Measurements from ENCODE around the gene HOXA2.

The HOXA2 gene

DNA sequence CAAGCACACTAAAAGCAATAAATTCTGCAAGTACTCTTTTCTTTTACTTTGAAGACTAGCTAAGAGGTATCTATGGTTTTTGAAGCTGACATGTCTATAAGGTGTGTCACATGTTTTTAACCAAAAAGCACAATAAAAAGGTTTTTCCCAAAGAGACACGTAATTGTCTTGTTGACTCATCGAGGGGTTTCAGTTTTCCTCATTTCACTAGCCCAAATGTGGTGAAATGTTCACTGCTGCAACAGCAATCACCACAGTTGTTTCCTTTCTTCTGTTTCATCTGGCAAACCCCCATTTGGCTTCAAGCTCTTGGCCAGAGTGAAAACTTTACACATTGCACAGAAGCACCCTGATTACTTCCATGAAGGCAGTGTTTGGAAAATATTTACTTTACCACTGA is 31.9 kb upstream of the HOXA2 start (continued):
- TF ChIP-seq ZNF629 (tag by site-specific recombination; IDR thresholded peaks at IDR 0.05) = peak; percentile 71

- peaks cover 66% of the 10 kb centered on the region for H3K4me1 ChIP-seq (ENCODE audit: control insufficient read depth, insufficient read depth, low read length)
- H3K27ac ChIP-seq (ENCODE audit: extremely low read depth, low read depth, low read length) = peak overlapping the region; percentile 56; the same call in 1 of the 2 replicates
- H3K36me3 ChIP-seq (ENCODE audit: control insufficient read depth in 2 of 2, insufficient read depth in 1 of 2, low read length in 2 of 2) = peaks cover 4 to 10% of the 10 kb centered on the region in 2 experiments; a peak in 1 of 3 replicates
- no peak overlapping the region for H3K4me3 ChIP-seq (ENCODE audit: low read depth, low read length)
- CTCF ChIA-PET = interaction anchor here (0.8 to 1.9 kb wide), 6 partner anchors 10 to 764 kb away, joined by 3 to 7 read pairs (median 4); partner anchors contain the start of gene HOXA5
- POLR2A ChIA-PET = interaction anchor here (0.6 to 1.4 kb wide), 2 partner anchors 10 to 25 kb away, joined by 3 read pairs; partner anchors contain the start of gene HOXA5
- H3K9me3 ChIP-seq (ENCODE audit: control insufficient read depth, insufficient read depth, low read depth, low read length) = no peaks in the 10 kb centered on the region
- TF ChIP-seq ZNF571 (tag by site-specific recombination; IDR thresholded peaks at IDR 0.05) = no peak
- TF ChIP-seq KLF16 (tag by site-specific recombination; IDR thresholded peaks at IDR 0.05) = no peak
- TF ChIP-seq ZNF837 (tag by site-specific recombination; IDR thresholded peaks at IDR 0.05) = no peak
- no peak for TF ChIP-seq ZNF211 (tag by site-specific recombination; IDR thresholded peaks at IDR 0.05; ENCODE audit: low read depth)
- no peak for TF ChIP-seq ZNF548 (tag by site-specific recombination; IDR thresholded peaks at IDR 0.05)
- TF ChIP-seq ZNF510 (tag by site-specific recombination; IDR thresholded peaks at IDR 0.05; ENCODE audit: insufficient replicate concordance) = no peak
- TF ChIP-seq, protein P1, sequence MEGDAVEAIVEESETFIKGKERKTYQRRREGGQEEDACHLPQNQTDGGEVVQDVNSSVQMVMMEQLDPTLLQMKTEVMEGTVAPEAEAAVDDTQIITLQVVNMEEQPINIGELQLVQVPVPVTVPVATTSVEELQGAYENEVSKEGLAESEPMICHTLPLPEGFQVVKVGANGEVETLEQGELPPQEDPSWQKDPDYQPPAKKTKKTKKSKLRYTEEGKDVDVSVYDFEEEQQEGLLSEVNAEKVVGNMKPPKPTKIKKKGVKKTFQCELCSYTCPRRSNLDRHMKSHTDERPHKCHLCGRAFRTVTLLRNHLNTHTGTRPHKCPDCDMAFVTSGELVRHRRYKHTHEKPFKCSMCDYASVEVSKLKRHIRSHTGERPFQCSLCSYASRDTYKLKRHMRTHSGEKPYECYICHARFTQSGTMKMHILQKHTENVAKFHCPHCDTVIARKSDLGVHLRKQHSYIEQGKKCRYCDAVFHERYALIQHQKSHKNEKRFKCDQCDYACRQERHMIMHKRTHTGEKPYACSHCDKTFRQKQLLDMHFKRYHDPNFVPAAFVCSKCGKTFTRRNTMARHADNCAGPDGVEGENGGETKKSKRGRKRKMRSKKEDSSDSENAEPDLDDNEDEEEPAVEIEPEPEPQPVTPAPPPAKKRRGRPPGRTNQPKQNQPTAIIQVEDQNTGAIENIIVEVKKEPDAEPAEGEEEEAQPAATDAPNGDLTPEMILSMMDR (tag by site-specific recombination; IDR thresholded peaks at IDR 0.05) = no peak
- no peak for TF ChIP-seq ZNF19 (tag by site-specific recombination; IDR thresholded peaks at IDR 0.05; ENCODE audit: low read depth)
- TF ChIP-seq ZNF501 (tag by site-specific recombination; IDR thresholded peaks at IDR 0.05) = no peak
- no peak for TF ChIP-seq ZNF530 (tag by site-specific recombination; IDR thresholded peaks at IDR 0.05; ENCODE audit: low read depth)
- peak; percentile 75 for TF ChIP-seq IKZF3 (tag by site-specific recombination; IDR thresholded peaks at IDR 0.05)
- TF ChIP-seq KLF9 (tag by site-specific recombination; IDR thresholded peaks at IDR 0.05; ENCODE audit: low read depth) = no peak
- TF ChIP-seq ZNF266 (tag by site-specific recombination; IDR thresholded peaks at IDR 0.05; ENCODE audit: low read depth) = no peak
- no peak; the same call in 1 of the 2 replicates for TF ChIP-seq ZNF2 (tag by site-specific recombination; IDR thresholded peaks at IDR 0.05)
- no peak for TF ChIP-seq PRDM2 (tag by site-specific recombination; IDR thresholded peaks at IDR 0.05; ENCODE audit: borderline replicate concordance)
- peak; percentile 45; the same call in 1 of the 2 replicates for TF ChIP-seq ZNF366 (tag by site-specific recombination; conservative IDR thresholded peaks at IDR 0.05)
- no peak for TF ChIP-seq ZBTB7A (tag by site-specific recombination; IDR thresholded peaks at IDR 0.05; ENCODE audit: low read depth)
- no peak for TF ChIP-seq ZNF155 (tag by site-specific recombination; IDR thresholded peaks at IDR 0.05)
- TF ChIP-seq ZNF404 (tag by site-specific recombination; IDR thresholded peaks at IDR 0.05) = no peak
- peak; percentile 52 for TF ChIP-seq WT1 (tag by site-specific recombination; IDR thresholded peaks at IDR 0.05)
- TF ChIP-seq ZIC2 (tag by site-specific recombination; IDR thresholded peaks at IDR 0.05) = no peak
- TF ChIP-seq ZNF558 (tag by site-specific recombination; IDR thresholded peaks at IDR 0.05) = no peak
- no peak for TF ChIP-seq ZNF248 (tag by site-specific recombination; IDR thresholded peaks at IDR 0.05)
- TF ChIP-seq PRDM6 (tag by site-specific recombination; IDR thresholded peaks at IDR 0.05) = no peak
- TF ChIP-seq ZFP37 (tag by site-specific recombination; IDR thresholded peaks at IDR 0.05) = no peak
- TF ChIP-seq FEZF1 (tag by site-specific recombination; IDR thresholded peaks at IDR 0.05) = peak; percentile 80
- TF ChIP-seq RBAK (tag by site-specific recombination; IDR thresholded peaks at IDR 0.05) = no peak
- TF ChIP-seq ZNF677 (tag by site-specific recombination; IDR thresholded peaks at IDR 0.05) = no peak
Observed at GRCh38 chr7:27133409-27134231, 31.1 kb upstream of the HOXA2 start.

Measured in HEK293 (cell line).